Mesendoderm (in vitro differentiated cells): Measurements from ENCODE around the gene DPYD.

Experiments
- DNase-seq: peaks from one replicate; pipeline ENCODE4 v3.0.0; 2013
- H2AK5ac ChIP-seq: 2 replicates; pipeline ENCODE4 v1.6.1; 2013; ENCODE audit warnings: low read length, inconsistent platforms
- H2BK120ac ChIP-seq: 2 replicates; pipeline ENCODE4 v1.6.1; 2013; ENCODE audit warnings: low read depth, mild to moderate bottlenecking, low read length, moderate library complexity, mixed read lengths
- H2BK15ac ChIP-seq: replicated peaks from 2 replicates; pipeline ENCODE4 v1.6.1; 2013; ENCODE audit warnings: low read depth, mild to moderate bottlenecking, moderate library complexity
- H2BK5ac ChIP-seq: 2 replicates; pipeline ENCODE4 v1.6.1; 2013; ENCODE audit warnings: low read length, inconsistent platforms
- H3K18ac ChIP-seq: 2 replicates; pipeline ENCODE4 v1.6.1; 2013; ENCODE audit warnings: mild to moderate bottlenecking, low read length, mixed read lengths
- H3K23ac ChIP-seq: one replicate; pipeline ENCODE4 v1.6.1; 2013; ENCODE audit warnings: low read length
- H3K27ac ChIP-seq: 2 replicates; pipeline ENCODE4 v1.5.1; 2013; ENCODE audit warnings: low read depth, mild to moderate bottlenecking, inconsistent platforms, low read length, moderate library complexity
- H3K27me3 ChIP-seq: 2 replicates; pipeline ENCODE4 v1.6.1; 2013; ENCODE audit warnings: low read length, control low read depth, mild to moderate bottlenecking, inconsistent platforms; ENCODE audit not compliant: insufficient read depth, poor library complexity
- H3K36me3 ChIP-seq: 2 replicates; pipeline ENCODE4 v1.6.1; 2013; ENCODE audit warnings: low read length, inconsistent platforms; ENCODE audit not compliant: control insufficient read depth, insufficient read depth
- H3K4ac ChIP-seq: one replicate; pipeline ENCODE4 v1.6.1; 2013; ENCODE audit warnings: low read depth, mild to moderate bottlenecking, low read length, moderate library complexity
- H3K4me1 ChIP-seq: 2 replicates; pipeline ENCODE4 v1.6.1; 2013; ENCODE audit warnings: low read depth, low read length, inconsistent platforms; ENCODE audit not compliant: control insufficient read depth
- H3K4me2 ChIP-seq: 2 replicates; pipeline ENCODE4 v1.6.1; 2013; ENCODE audit warnings: low read length
- H3K4me3 ChIP-seq: 2 replicates; pipeline ENCODE4 v1.5.1; 2013; ENCODE audit warnings: mild to moderate bottlenecking, low read length
- H3K56ac ChIP-seq: one replicate; pipeline ENCODE4 v1.6.1; 2013; ENCODE audit warnings: low read length
- H3K79me1 ChIP-seq: 2 replicates; pipeline ENCODE4 v1.6.1; 2013; ENCODE audit warnings: low read length, inconsistent platforms
- H3K79me2 ChIP-seq: 2 replicates; pipeline ENCODE4 v1.6.1; 2013; ENCODE audit warnings: mild to moderate bottlenecking, low read length; ENCODE audit not compliant: control insufficient read depth, insufficient read depth
- H3K9ac ChIP-seq: 2 replicates; pipeline ENCODE4 v1.6.1; 2013; ENCODE audit warnings: low read length, inconsistent platforms
- H4K5ac ChIP-seq: one replicate; pipeline ENCODE4 v1.6.1; 2013; ENCODE audit warnings: low read length
- H4K8ac ChIP-seq: one replicate; pipeline ENCODE4 v1.6.1; 2013; ENCODE audit warnings: low read depth, mild to moderate bottlenecking, control low read depth, low read length, moderate library complexity
- WGBS: extraction: QIAGEN DNeasy Blood & Tissue Kit; methylation state at CpG from one replicate; pipeline ENCODE4 v1.1.7; 2013; ENCODE audit warnings: low lambda C conversion rate, missing lambda C conversion rate; ENCODE audit not compliant: insufficient coverage; ENCODE audit errors: extremely low coverage; 5-methylcytosine and 5-hydroxymethylcytosine counted together

DPYD gene

DNA sequence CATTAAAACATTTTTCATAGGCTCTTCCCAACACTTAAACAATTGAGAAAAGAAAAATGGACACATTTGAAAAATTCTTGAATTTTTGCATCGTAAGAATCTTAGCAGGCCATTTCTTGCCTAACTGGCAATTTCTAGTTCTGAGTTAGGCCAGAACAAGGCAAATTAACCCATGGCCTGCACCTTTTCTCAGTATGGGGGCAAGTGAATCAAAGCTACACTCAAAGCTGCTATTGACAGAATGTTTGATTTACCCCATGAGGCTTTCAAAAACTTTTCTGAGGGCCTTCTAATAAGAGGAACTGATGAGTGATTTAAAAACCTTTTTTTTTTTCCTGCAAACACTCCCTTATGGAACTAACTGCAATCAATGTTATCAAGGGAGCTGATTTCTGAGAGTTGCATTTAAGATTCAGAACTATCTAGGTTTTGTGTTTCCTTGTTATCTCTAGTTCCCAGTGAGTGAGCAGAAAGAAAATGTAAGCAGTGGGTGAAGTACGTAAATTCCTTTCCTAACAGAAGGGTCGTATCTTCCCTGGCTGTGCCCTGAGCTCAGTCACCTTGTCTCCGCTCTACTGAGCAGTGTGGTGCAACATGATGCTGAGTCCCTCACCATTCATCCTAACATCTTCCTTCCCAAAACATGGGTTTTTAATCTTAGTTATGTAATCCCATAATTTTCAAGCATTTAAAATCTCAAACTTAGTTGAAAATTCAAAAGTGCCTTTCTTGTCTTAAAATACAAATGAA is 353.7 kb downstream of the DPYD start:
- Histone ChIP-seq H3K79me2 (no peaks in the 10 kb centered on the region), H3K56ac (no peak overlapping the region), H2BK15ac (no peak overlapping the region), H3K4me2 (no peak overlapping the region), H2AK5ac (no peak overlapping the region), H3K4ac (no peak overlapping the region), H2BK120ac (no peak overlapping the region), H3K18ac (no peak overlapping the region), H4K5ac (no peak overlapping the region), H3K79me1 (no peaks in the 10 kb centered on the region), H3K27ac (no peak overlapping the region), H3K4me3 (no peak overlapping the region), H3K9ac (no peak overlapping the region), H3K23ac (no peak overlapping the region), H2BK5ac (no peak overlapping the region), H3K4me1 (no peaks in the 10 kb centered on the region), H3K36me3 (no peaks in the 10 kb centered on the region), H3K27me3 (no peaks in the 10 kb centered on the region), H4K8ac (no peak overlapping the region)
- peak; percentile 72 for DNase-seq
- no CpG with 5 or more reads among the region's 4 CpGs for WGBS

DNA sequence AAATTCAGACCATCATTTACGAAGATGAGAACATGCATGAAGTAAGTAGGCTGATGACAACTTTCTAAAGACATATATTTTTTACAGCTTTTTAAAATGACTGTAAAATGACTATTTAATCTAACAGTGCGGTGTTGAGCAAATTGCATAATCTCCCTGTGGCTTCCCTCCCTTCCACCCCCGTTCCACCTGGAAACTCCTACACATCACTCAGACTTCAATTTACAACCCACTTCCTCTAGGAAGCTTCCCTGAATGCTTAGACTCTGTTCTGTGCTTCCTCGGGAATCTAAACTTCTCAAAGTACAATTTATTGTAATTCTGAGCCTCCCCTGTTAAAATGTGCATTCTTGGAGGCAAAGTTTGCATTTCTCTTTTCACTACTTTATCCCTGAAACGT is 354.9 kb downstream of the DPYD start:
- Histone ChIP-seq H3K4me3 (no peak overlapping the region), H2BK5ac (no peak overlapping the region), H3K4ac (no peak overlapping the region), H2AK5ac (no peak overlapping the region), H3K4me2 (no peak overlapping the region), H3K18ac (no peak overlapping the region), H3K23ac (no peak overlapping the region), H3K79me2 (no peaks in the 10 kb centered on the region), H3K36me3 (no peaks in the 10 kb centered on the region), H3K27ac (no peak overlapping the region), H4K8ac (no peak overlapping the region), H3K56ac (no peak overlapping the region), H2BK15ac (no peak overlapping the region), H3K9ac (no peak overlapping the region), H2BK120ac (no peak overlapping the region), H4K5ac (no peak overlapping the region), H3K4me1 (no peaks in the 10 kb centered on the region), H3K27me3 (no peaks in the 10 kb centered on the region), H3K79me1 (no peaks in the 10 kb centered on the region)
- WGBS, result no CpG with 5 or more reads among the region's 5 CpGs
- no peak for DNase-seq

DNA sequence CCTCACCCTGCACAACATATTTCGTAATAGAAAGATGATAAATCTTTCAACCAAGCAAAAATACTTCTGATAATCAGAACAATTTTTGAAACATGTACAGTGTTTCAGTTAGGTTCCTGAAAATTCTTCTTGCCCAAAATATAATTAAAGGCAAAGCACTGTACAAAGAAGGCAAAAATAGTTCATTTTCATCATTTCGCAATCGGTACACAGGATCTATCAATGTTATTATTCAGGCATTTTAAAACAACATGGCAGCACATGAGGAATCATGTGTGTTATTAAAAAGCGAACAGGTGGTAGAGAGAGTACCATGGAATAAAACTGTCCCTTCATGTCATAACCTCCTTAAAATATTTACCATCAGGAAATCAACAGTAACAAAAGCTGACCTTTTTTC is 356.9 kb downstream of the DPYD start:
- no peak overlapping the region for H3K4ac ChIP-seq
- H3K79me1 ChIP-seq, result no peaks in the 10 kb centered on the region
- no peak overlapping the region for H3K56ac ChIP-seq
- H2AK5ac ChIP-seq, result no peak overlapping the region
- H3K36me3 ChIP-seq, result no peaks in the 10 kb centered on the region
- no peaks in the 10 kb centered on the region for H3K79me2 ChIP-seq
- no peaks in the 10 kb centered on the region for H3K4me1 ChIP-seq
- H3K9ac ChIP-seq, result no peak overlapping the region
- no peak overlapping the region for H2BK120ac ChIP-seq
- no peak overlapping the region for H2BK5ac ChIP-seq
- H4K5ac ChIP-seq, result no peak overlapping the region
- no peak overlapping the region for H3K27ac ChIP-seq
- H3K18ac ChIP-seq, result no peak overlapping the region
- H3K4me2 ChIP-seq, result no peak overlapping the region
- no CpG with 5 or more reads among the region's 4 CpGs for WGBS
- no peak overlapping the region for H4K8ac ChIP-seq
- no peak overlapping the region for H3K4me3 ChIP-seq
- no peaks in the 10 kb centered on the region for H3K27me3 ChIP-seq
- no peak overlapping the region for H3K23ac ChIP-seq
- H2BK15ac ChIP-seq, result no peak overlapping the region
- no peak for DNase-seq

DNA sequence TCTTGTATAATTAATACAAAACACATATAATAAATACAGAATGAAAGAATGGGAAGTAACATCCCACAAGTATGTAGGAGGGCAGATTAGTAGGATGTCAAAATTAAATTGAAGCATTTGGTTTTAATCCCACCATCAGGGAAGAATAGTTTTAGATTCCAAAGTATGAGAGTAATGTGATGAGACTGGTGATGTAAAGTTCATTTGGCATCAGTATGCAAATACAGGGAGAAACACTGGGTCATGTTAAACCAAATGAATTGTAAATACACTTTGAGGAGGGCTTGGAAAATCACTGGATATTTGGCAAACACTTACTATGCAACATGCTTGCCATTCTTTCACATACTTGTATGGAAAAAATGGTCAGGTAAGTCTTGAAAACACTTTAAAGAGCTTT is 358.8 kb downstream of the DPYD start:
- no peaks in the 10 kb centered on the region for H3K4me1 ChIP-seq
- no peaks in the 10 kb centered on the region for H3K79me1 ChIP-seq
- no peak overlapping the region for H2AK5ac ChIP-seq
- no peak overlapping the region for H3K18ac ChIP-seq
- H3K9ac ChIP-seq, result no peak overlapping the region
- H2BK120ac ChIP-seq, result no peak overlapping the region
- no peak overlapping the region for H3K4me2 ChIP-seq
- H3K79me2 ChIP-seq, result no peaks in the 10 kb centered on the region
- H3K4ac ChIP-seq, result no peak overlapping the region
- no peaks in the 10 kb centered on the region for H3K36me3 ChIP-seq
- peak; percentile 8 for DNase-seq
- no peak overlapping the region for H3K27ac ChIP-seq
- H4K8ac ChIP-seq, result no peak overlapping the region
- no peak overlapping the region for H3K56ac ChIP-seq
- no peak overlapping the region for H2BK15ac ChIP-seq
- H4K5ac ChIP-seq, result no peak overlapping the region
- H3K4me3 ChIP-seq, result no peak overlapping the region
- H2BK5ac ChIP-seq, result no peak overlapping the region
- H3K27me3 ChIP-seq, result no peaks in the 10 kb centered on the region
- no peak overlapping the region for H3K23ac ChIP-seq

DNA sequence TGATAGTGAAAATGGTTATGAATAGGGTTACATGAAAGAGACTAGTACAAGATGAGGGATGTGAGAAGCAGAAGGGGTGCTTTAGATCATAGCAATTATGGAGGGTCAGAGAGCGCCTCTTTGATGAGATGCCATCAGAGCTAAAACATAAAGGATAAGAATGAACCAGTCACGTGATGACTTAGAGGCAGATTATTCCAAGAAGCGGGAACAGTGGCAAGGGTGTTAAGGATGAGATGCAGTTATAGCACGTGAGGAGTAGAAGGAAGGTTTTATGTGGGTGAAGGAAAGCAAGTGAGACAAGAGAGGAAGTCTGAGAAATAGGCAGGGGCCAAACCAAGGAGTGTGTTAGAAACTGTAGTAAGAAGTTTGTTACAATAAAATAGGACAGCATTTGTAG is 360.1 kb downstream of the DPYD start:
- H3K9ac ChIP-seq, result no peak overlapping the region
- H3K4ac ChIP-seq, result no peak overlapping the region
- 100% methylated on average over 1 of the region's 4 CpGs for WGBS
- no peak overlapping the region for H3K23ac ChIP-seq
- no peak overlapping the region for H3K18ac ChIP-seq
- H3K79me1 ChIP-seq, result no peaks in the 10 kb centered on the region
- no peak overlapping the region for H2BK120ac ChIP-seq
- H2AK5ac ChIP-seq, result no peak overlapping the region
- no peaks in the 10 kb centered on the region for H3K79me2 ChIP-seq
- no peak overlapping the region for H2BK5ac ChIP-seq
- H3K4me1 ChIP-seq, result no peaks in the 10 kb centered on the region
- H2BK15ac ChIP-seq, result no peak overlapping the region
- no peaks in the 10 kb centered on the region for H3K36me3 ChIP-seq
- H4K8ac ChIP-seq, result no peak overlapping the region
- no peak overlapping the region for H3K27ac ChIP-seq
- no peak overlapping the region for H4K5ac ChIP-seq
- no peak overlapping the region for H3K4me3 ChIP-seq
- no peak overlapping the region for H3K4me2 ChIP-seq
- no peak for DNase-seq
- no peak overlapping the region for H3K56ac ChIP-seq
- H3K27me3 ChIP-seq, result no peaks in the 10 kb centered on the region

DNA sequence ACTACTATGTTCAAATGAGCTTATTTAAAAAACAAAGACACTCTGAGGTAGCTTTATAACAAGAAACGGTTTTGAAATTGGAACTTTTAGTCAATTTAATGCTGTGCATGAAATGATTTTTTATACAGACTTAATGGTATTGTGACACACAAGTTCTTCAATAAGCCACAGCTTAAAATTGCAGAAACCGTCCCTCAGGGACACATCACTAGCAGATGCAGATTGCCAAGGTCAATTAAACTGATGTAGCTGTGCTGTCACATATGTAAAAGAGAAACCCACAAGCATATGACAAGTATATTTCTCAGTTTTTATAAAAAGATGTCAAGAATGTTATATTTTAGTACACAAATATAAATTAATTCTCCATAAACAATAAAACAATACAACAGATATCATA is 366.9 kb downstream of the DPYD start:
- DNase-seq, result no peak
- Histone ChIP-seq H3K4me2 (no peak overlapping the region), H3K27me3 (no peaks in the 10 kb centered on the region), H3K23ac (no peak overlapping the region), H3K79me2 (no peaks in the 10 kb centered on the region), H3K56ac (no peak overlapping the region), H3K79me1 (no peaks in the 10 kb centered on the region), H2BK15ac (no peak overlapping the region), H3K27ac (no peak overlapping the region), H2AK5ac (no peak overlapping the region), H4K5ac (no peak overlapping the region), H3K18ac (no peak overlapping the region), H2BK120ac (no peak overlapping the region), H3K4me3 (no peak overlapping the region), H3K4me1 (no peaks in the 10 kb centered on the region), H4K8ac (no peak overlapping the region), H2BK5ac (no peak overlapping the region), H3K9ac (no peak overlapping the region), H3K4ac (no peak overlapping the region), H3K36me3 (no peaks in the 10 kb centered on the region)
- WGBS, result no CpG with 5 or more reads among the region's 2 CpGs
